ENCODE data around the gene PRKAG3.

GRCh38 chr2:218877331-218877730 is 45.7 kb upstream of the PRKAG3 start:
- TF ChIP-seq POLR2AphosphoS5 (IDR thresholded peaks at IDR 0.05) (no peak), CTCF (IDR thresholded peaks at IDR 0.05) (no peak)
